GM19240 (cell line): ENCODE measurements around the gene DCST2.

Source experiments
- DNase-seq: peaks from one replicate; pipeline ENCODE4 v3.0.0; 2011; ENCODE audit warnings: low spot score; ENCODE audit not compliant: insufficient read length

The DCST2 gene

GRCh38 chr1:155010211-155010918, 23.2 kb downstream of the DCST2 start:
- DNase-seq: no peak

- DNase-seq: no peak
Observed at GRCh38 chr1:155009742-155010141, 23.8 kb downstream of the DCST2 start.

GRCh38 chr1:155009221-155009711, 24.3 kb downstream of the DCST2 start:
- no peak for DNase-seq

- no peak for DNase-seq
Observed at GRCh38 chr1:155008015-155008941, 25.3 kb downstream of the DCST2 start.

- DNase-seq: no peak
Observed at GRCh38 chr1:155007251-155007828, 26.2 kb downstream of the DCST2 start.

- no peak for DNase-seq
Observed at GRCh38 chr1:155006601-155007101, 26.9 kb downstream of the DCST2 start.

GRCh38 chr1:155005076-155006011, 28.2 kb downstream of the DCST2 start:
- no peak for DNase-seq

- DNase-seq: no peak
Observed at GRCh38 chr1:155004352-155005075, 29.1 kb downstream of the DCST2 start.

GRCh38 chr1:155003766-155004351, 29.7 kb downstream of the DCST2 start:
- no peak for DNase-seq

- no peak for DNase-seq
Observed at GRCh38 chr1:155003227-155003765, 30.3 kb downstream of the DCST2 start.

- DNase-seq: no peak
Observed at GRCh38 chr1:155002464-155003226, 30.9 kb downstream of the DCST2 start, which contains the start of gene ZBTB7B. TSS of gene ZBTB7B (plus strand) at chr1:155002802. CDS start at chr1:155014661, 11,859 bp downstream.

GRCh38 chr1:155001675-155002463, 31.7 kb downstream of the DCST2 start:
- peak; percentile 93 for DNase-seq

- DNase-seq: no peak
Observed at GRCh38 chr1:155001425-155001674, 32.2 kb downstream of the DCST2 start.

GRCh38 chr1:155000726-155001424, 32.7 kb downstream of the DCST2 start:
- DNase-seq: peak; percentile 69

- no peak for DNase-seq
Observed at GRCh38 chr1:155000411-155000725, 33.2 kb downstream of the DCST2 start.

GRCh38 chr1:154999571-155000410, 33.8 kb downstream of the DCST2 start:
- DNase-seq: no peak
